Lower leg skin (tissue), 3 donors: ENCODE data around the gene NOD1.

Experiments
- POLR2A ChIP-seq, 2 donors: fragments of 450-650 bp; IDR thresholded peaks; one replicate each; pipeline ENCODE4 v1.6.1; 2016 to 2017; ENCODE audit warnings: antibody characterized with exemption in 2 of 2, mild to moderate bottlenecking in 1 of 2, moderate library complexity in 1 of 2
- TF ChIP-seq, protein P1 (sequence below), 3 donors: fragments of 450-650 bp; IDR thresholded peaks; one replicate each; pipeline ENCODE4 v1.5.1; 2016; ENCODE audit warnings: antibody characterized with exemption in 3 of 3, mild to moderate bottlenecking in 3 of 3, moderate library complexity in 2 of 3

GRCh38 chr7:30467271-30467670 is 11.3 kb downstream of the NOD1 start:
- no peak for TF ChIP-seq POLR2A (IDR thresholded peaks at IDR 0.05)
- TF ChIP-seq, protein P1, sequence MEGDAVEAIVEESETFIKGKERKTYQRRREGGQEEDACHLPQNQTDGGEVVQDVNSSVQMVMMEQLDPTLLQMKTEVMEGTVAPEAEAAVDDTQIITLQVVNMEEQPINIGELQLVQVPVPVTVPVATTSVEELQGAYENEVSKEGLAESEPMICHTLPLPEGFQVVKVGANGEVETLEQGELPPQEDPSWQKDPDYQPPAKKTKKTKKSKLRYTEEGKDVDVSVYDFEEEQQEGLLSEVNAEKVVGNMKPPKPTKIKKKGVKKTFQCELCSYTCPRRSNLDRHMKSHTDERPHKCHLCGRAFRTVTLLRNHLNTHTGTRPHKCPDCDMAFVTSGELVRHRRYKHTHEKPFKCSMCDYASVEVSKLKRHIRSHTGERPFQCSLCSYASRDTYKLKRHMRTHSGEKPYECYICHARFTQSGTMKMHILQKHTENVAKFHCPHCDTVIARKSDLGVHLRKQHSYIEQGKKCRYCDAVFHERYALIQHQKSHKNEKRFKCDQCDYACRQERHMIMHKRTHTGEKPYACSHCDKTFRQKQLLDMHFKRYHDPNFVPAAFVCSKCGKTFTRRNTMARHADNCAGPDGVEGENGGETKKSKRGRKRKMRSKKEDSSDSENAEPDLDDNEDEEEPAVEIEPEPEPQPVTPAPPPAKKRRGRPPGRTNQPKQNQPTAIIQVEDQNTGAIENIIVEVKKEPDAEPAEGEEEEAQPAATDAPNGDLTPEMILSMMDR (IDR thresholded peaks at IDR 0.05): no peak
